Tibial nerve (tissue), 4 donors: ENCODE results near the gene DCDC1. TPM values are rescaled to one million over a fixed set of nuclear protein-coding genes. Genes with fewer than 3 reads are reported as not detected.

Experiments
- DNase-seq, 2 donors: peaks; one replicate each; pipeline ENCODE4 v3.0.0-alpha.2; 2019; ENCODE audit warnings: low spot score in 2 of 2
- H3K27ac ChIP-seq, 4 donors: fragments of 200-600 bp; sonication (generic) in 3 of 4; one replicate each; pipeline ENCODE4 v1.5.1; 2017 to 2019; ENCODE audit warnings: mild to moderate bottlenecking in 1 of 4
- H3K27me3 ChIP-seq, 2 donors: fragments of 200-600 bp; sonication (generic) in 1 of 2; one replicate each; pipeline versions ENCODE4 v1.5.1 to v1.6.0; 2017 to 2019
- H3K36me3 ChIP-seq, 3 donors: fragments of 200-600 bp; sonication (generic); one replicate each; pipeline ENCODE4 v1.5.1; 2018 to 2019
- H3K4me1 ChIP-seq, 4 donors: fragments of 200-600 bp; sonication (generic) in 3 of 4; one replicate each; pipeline ENCODE4 v1.5.1; 2017 to 2019
- H3K4me3 ChIP-seq, 4 donors: fragments of 200-600 bp; sonication (generic) in 3 of 4; one replicate each; pipeline ENCODE4 v1.5.1; 2017 to 2019; ENCODE audit warnings: mild to moderate bottlenecking in 1 of 4, moderate library complexity in 1 of 4
- H3K9me3 ChIP-seq, 4 donors: fragments of 200-600 bp; sonication (generic) in 3 of 4; one replicate each; pipeline ENCODE4 v1.5.1; 2017 to 2019
- EP300 ChIP-seq, 2 donors: sonication (generic); formaldehyde crosslinking; IDR thresholded peaks; one replicate each; pipeline ENCODE4 v1.6.1; 2017; ENCODE audit warnings: antibody characterized with exemption in 2 of 2, mild to moderate bottlenecking in 1 of 2
- POLR2A ChIP-seq, 2 donors: fragments of 450-650 bp; IDR thresholded peaks; one replicate each; pipeline ENCODE4 v1.6.1; 2017; ENCODE audit warnings: antibody characterized with exemption in 2 of 2, mild to moderate bottlenecking in 2 of 2, moderate library complexity in 2 of 2
- WGBS, 2 donors: methylation state at CpG; one replicate each; pipeline ENCODE4 v1.1.5; 2018; 5-methylcytosine and 5-hydroxymethylcytosine counted together
- total RNA-seq, 4 donors: library from RNA; depleted of rRNA; stranded (reverse); fragments of >200 nt; gene quantifications; one replicate each; pipeline ENCODE4 v1.1.0, GENCODE V29; 2016
- TF ChIP-seq, protein P1 (sequence below), 5 experiments: fragments of 200-600 bp in 3 of 5; fragments of 450-650 bp in 2 of 5; sonication (generic) in 3 of 5; IDR thresholded peaks; one replicate each; pipeline ENCODE4 v1.5.1; 2016 to 2019; ENCODE audit warnings: antibody characterized with exemption in 5 of 5, mild to moderate bottlenecking in 3 of 5, moderate library complexity in 2 of 5

DCDC1 gene
- total RNA-seq, 4 donors from 2014 or later: 1.1 to 6.1 (median 1.9) TPM

DNA sequence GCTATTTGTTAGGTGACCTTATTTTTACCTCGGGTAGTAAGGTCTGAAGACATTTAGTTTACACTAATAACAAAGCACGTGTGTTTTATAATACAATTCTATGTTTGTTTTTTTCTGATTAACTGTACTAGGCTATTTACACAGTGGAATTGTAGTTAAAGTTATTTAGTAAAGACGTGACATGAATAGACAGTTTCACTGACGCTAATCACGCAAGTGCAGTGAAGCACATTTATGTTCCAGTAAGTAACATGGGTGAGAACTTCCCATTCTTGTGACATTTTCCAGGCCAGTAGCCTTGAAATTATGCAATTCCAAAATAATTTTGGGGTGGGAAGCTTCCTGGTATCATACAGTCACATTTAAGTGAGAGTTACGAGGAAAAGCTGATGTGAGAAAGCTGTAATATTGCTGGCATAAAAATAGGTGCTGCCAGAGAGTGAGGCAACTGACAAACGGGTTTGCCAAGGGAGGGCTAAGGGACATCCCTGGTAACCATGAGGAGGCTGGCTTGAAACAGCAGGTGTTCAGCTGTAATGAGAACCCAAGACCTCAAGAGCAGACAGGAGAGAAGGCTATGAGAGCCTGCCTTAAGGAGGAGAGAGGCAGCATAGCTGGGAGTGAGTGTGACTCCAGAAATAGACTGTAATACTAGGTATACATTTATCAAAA is 378.8 kb downstream of the DCDC1 start:
- Histone ChIP-seq H3K4me3 (no peak overlapping the region), H3K27ac (no peak overlapping the region), H3K36me3 (no peaks in the 10 kb centered on the region), H3K9me3 (no peaks in the 10 kb centered on the region), H3K27me3 (no peaks in the 10 kb centered on the region), H3K4me1 (no peaks in the 10 kb centered on the region)
- 69 to 74% methylated on average over 7 of the region's 7 CpGs for WGBS, 2 donors
- TF ChIP-seq POLR2A (IDR thresholded peaks at IDR 0.05): no peak
- DNase-seq: no peak

DNA sequence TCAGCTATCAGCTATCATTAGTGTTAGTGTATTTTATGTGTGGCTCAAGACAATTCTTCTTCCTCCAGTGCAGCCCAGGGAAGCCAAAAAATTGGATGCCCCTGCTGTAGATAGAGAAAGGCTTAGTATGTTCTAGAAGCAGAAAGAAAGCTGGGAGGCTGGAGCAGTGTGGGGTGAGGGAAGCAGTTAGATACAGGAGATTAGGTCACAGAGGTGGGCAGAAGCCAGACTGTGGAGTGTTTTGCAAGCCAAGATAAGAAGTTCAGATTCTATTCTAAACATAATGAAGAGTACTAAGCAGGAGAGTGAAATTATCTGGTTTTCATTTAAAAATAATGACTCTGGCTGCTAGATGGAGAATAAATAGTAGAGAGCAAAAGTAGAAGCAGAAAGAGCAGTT is 381.7 kb downstream of the DCDC1 start:
- no peaks in the 10 kb centered on the region for H3K27me3 ChIP-seq
- no peak for DNase-seq
- H3K36me3 ChIP-seq: no peaks in the 10 kb centered on the region
- H3K9me3 ChIP-seq: no peaks in the 10 kb centered on the region
- no peak overlapping the region for H3K27ac ChIP-seq
- H3K4me3 ChIP-seq: no peak overlapping the region
- no peaks in the 10 kb centered on the region for H3K4me1 ChIP-seq
- no peak for TF ChIP-seq POLR2A (IDR thresholded peaks at IDR 0.05)
- no peak for TF ChIP-seq EP300 (IDR thresholded peaks at IDR 0.05)
- TF ChIP-seq, protein P1, sequence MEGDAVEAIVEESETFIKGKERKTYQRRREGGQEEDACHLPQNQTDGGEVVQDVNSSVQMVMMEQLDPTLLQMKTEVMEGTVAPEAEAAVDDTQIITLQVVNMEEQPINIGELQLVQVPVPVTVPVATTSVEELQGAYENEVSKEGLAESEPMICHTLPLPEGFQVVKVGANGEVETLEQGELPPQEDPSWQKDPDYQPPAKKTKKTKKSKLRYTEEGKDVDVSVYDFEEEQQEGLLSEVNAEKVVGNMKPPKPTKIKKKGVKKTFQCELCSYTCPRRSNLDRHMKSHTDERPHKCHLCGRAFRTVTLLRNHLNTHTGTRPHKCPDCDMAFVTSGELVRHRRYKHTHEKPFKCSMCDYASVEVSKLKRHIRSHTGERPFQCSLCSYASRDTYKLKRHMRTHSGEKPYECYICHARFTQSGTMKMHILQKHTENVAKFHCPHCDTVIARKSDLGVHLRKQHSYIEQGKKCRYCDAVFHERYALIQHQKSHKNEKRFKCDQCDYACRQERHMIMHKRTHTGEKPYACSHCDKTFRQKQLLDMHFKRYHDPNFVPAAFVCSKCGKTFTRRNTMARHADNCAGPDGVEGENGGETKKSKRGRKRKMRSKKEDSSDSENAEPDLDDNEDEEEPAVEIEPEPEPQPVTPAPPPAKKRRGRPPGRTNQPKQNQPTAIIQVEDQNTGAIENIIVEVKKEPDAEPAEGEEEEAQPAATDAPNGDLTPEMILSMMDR (IDR thresholded peaks at IDR 0.05): no peak

DNA sequence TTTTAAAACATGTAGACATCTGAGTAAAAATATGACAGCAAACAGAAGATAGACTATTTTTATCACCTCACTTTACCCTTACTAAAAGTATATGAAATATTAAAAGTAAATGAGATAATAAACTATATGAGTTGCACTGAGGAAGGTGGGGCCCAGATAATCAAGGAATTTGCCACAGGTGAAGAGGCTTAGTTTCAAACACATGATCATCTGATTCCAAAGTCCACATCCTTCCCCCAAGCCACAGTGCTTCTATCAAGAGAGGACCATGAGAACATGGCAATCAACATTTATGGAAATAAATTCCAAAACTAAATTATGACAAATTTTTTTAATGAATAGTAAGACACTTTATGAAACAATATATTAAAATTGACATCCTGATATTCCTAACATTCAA is 384.0 kb downstream of the DCDC1 start:
- H3K36me3 ChIP-seq: no peaks in the 10 kb centered on the region
- DNase-seq: no peak
- TF ChIP-seq, protein P1 (IDR thresholded peaks at IDR 0.05): no peak
- no peak for TF ChIP-seq EP300 (IDR thresholded peaks at IDR 0.05)
- no peak for TF ChIP-seq POLR2A (IDR thresholded peaks at IDR 0.05)

GRCh38 chr11:30984827-30985226 is 384.7 kb downstream of the DCDC1 start:
- Histone ChIP-seq H3K4me3 (no peak overlapping the region), H3K4me1 (no peaks in the 10 kb centered on the region), H3K27ac (no peak overlapping the region), H3K27me3 (no peaks in the 10 kb centered on the region), H3K9me3 (no peaks in the 10 kb centered on the region), H3K36me3 (no peaks in the 10 kb centered on the region)
- whole genome bisulfite sequencing, 2 donors: 49 to 50% methylated on average over 3 of the region's 3 CpGs
- DNase-seq: no peak
- TF ChIP-seq EP300 (IDR thresholded peaks at IDR 0.05): no peak
- TF ChIP-seq POLR2A (IDR thresholded peaks at IDR 0.05): no peak
- TF ChIP-seq, protein P1 (IDR thresholded peaks at IDR 0.05): no peak

More for the DNA sequence above, 384.0 kb downstream of the DCDC1 start:
- H3K4me3 ChIP-seq: no peak overlapping the region
- no peaks in the 10 kb centered on the region for H3K4me1 ChIP-seq
- no peaks in the 10 kb centered on the region for H3K27me3 ChIP-seq
- H3K27ac ChIP-seq: no peak overlapping the region
- H3K9me3 ChIP-seq: no peaks in the 10 kb centered on the region

DNA sequence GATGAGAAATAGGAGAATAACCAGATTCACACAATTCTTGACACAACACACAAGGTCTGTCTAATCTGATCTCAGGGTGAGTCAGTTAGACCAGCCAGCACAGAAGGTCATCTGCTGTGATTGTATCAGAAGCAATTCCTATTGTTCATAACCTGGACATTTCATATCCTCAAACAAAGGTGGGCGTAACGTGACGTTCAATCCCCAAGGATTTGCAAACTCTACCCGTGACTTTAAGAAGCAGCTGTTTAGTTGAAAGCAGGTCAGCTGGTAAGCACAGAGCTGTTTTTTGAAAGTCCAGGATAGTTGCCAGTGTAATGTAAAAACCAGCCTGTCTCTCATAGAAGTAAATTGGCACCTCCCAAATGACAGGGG is 385.1 kb downstream of the DCDC1 start:
- no peaks in the 10 kb centered on the region for H3K9me3 ChIP-seq
- no peak for TF ChIP-seq EP300 (IDR thresholded peaks at IDR 0.05)
- no peak for TF ChIP-seq POLR2A (IDR thresholded peaks at IDR 0.05)
- TF ChIP-seq, protein P1 (IDR thresholded peaks at IDR 0.05): no peak
- no peaks in the 10 kb centered on the region for H3K27me3 ChIP-seq
- no peak overlapping the region for H3K4me3 ChIP-seq
- 32 to 38% methylated on average over 4 of the region's 4 CpGs for WGBS, 2 donors
- no peaks in the 10 kb centered on the region for H3K36me3 ChIP-seq
- DNase-seq: no peak
- H3K4me1 ChIP-seq: no peaks in the 10 kb centered on the region
- H3K27ac ChIP-seq: no peak overlapping the region
